GM18502 (cell line): ENCODE data around the gene ZNF189.

ENCODE experiments used
- ATAC-seq: cut with Tn5 transposase; IDR thresholded peaks from one replicate; pipeline ENCODE4 v1.9.1; 2021; ENCODE audit warnings: mild to moderate bottlenecking; ENCODE audit not compliant: unreplicated experiment, poor library complexity

The ZNF189 gene

GRCh38 chr9:101445353-101446029, 46.8 kb downstream of the ZNF189 start:
- ATAC-seq: no peak

DNA sequence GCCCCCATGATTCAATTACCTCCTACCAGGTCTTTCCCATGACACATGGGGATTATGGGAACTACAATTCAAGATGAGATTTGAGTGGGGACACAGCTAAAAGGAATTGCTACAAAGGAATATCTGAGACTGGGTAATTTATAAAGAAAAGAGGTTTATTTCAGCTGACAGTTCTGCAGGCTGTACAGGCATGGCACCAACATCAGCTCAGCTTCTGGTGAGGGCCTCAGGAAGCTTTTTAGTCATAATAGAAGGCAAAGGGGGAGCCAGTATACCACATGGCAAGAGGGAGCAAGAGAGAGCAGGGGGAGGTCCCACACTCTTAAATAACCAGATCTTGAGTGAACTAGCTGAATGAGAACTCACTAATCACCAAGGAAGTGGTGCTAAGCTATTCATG, 48.1 kb downstream of the ZNF189 start:
- no peak for ATAC-seq

GRCh38 chr9:101448680-101449070, 50.0 kb downstream of the ZNF189 start:
- no peak for ATAC-seq

DNA sequence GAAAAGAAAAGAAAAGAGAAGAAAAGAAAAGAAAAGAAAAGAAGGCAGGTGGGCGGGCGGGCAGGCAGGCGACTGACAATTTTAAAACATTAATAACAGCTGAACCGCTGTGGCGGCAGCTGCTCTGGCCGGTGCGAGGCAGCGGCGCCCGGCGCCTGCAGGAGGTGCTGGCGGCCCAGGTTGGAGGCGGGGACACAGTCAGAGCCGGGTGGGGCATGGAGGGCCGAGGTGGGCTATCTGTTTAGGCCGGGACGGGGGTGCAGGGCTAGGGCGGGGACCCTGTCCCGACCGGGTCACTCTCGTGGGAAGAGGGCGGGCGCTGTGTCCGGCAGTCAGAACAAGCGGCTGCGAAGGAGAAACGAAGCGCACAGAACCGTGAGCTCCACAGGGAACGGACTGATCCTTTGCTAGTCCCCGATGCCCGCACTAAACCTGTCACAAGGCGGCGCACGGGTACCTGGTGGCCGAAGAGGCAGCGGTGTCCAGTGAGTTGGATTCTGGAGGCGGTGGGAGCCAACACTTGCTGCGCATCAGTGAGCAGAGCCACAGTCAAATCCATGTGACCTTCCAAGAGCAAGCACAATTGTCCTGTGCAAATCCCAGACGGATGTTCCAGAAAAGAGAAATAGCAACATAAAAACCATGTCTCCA, 50.5 kb downstream of the ZNF189 start:
- ATAC-seq: peak; percentile 99

DNA sequence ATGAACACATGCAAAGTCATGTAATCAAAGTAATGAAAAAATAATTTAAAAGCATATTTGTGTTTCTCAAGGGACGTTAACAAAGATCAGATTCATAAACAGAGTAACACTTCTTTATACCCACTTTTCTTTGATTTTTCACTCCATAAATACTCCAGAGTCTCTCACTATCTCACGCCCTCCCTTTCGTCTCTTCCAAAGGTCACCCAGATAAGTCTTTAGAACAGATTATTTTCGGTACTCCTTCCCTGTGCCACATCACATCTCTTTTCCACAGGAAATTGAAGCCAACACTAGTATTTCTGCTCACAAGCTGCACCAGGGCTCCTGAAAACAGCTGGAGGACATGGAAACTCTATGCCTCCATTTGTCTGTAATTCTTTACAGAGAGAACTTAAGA, 52.3 kb downstream of the ZNF189 start:
- no peak for ATAC-seq

- no peak for ATAC-seq
Measured at GRCh38 chr9:101451498-101451897, 52.8 kb downstream of the ZNF189 start.

- no peak for ATAC-seq
Measured at GRCh38 chr9:101453776-101454570, 55.3 kb downstream of the ZNF189 start.

- no peak for ATAC-seq
Measured at GRCh38 chr9:101455656-101456240, 57.1 kb downstream of the ZNF189 start.

DNA sequence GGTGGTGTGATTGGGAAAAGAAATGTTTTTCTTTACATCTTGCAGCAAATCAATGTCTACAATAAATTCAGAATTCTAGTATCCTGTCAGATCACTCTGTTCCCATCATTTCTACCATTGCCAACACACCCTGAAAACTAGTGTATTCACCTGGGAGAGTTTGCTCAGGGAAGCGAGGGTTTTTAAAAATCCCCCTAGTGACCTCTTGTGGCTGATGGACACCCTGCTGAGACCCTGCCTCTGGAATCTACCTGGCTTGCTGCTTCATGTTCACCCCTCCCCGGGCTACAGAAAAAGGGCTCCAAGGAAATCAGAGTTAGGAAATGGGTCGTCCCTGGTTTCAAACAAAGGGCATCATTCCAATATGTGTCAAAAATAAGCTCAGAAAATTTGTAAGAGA, 58.4 kb downstream of the ZNF189 start:
- ATAC-seq: no peak

GRCh38 chr9:101458963-101459631, 60.4 kb downstream of the ZNF189 start:
- peak; percentile 94 for ATAC-seq
